Adrenal gland (tissue), 12 donors: ENCODE results near the gene DRG2. TPM values are rescaled to one million over a fixed set of nuclear protein-coding genes. Genes with fewer than 3 reads are reported as not detected.

Experiments used
- DNase-seq, 7 donors: peaks; one replicate each; pipeline ENCODE4 v3.0.0-alpha.2; 2019 to 2020
- H3K27ac ChIP-seq, 5 donors: fragments of 200-600 bp; sonication (generic) in 4 of 5; 1 replicate in 3 of 5; 2 replicates in 2 of 5; pipeline versions ENCODE4 v1.5.1 to v1.8.0; 2016 to 2020; ENCODE audit warnings: mild to moderate bottlenecking in 1 of 5
- H3K27me3 ChIP-seq: fragments of 200-600 bp; 2 replicates; pipeline ENCODE4 v1.8.0; 2021
- H3K36me3 ChIP-seq, 2 donors: fragments of 200-600 bp; replicated peaks in 1 of 2; 1 replicate in 1 of 2; 2 replicates in 1 of 2; pipeline versions ENCODE4 v1.5.1 to v1.8.0; 2018 to 2022
- H3K4me1 ChIP-seq, 2 donors: fragments of 200-600 bp; replicated peaks in 1 of 2; 1 replicate in 1 of 2; 2 replicates in 1 of 2; pipeline versions ENCODE4 v1.5.1 to v1.8.0; 2018 to 2021
- H3K4me3 ChIP-seq, 4 donors: fragments of 200-600 bp; sonication (generic) in 3 of 4; one replicate each; pipeline ENCODE4 v1.5.1; 2016 to 2018
- H3K9me3 ChIP-seq, 3 donors: fragments of 200-600 bp; sonication (generic) in 1 of 3; replicated peaks in 1 of 3; 1 replicate in 2 of 3; 2 replicates in 1 of 3; pipeline versions ENCODE4 v1.5.1 to v1.8.0; 2016 to 2021
- CTCF ChIP-seq, 6 experiments: fragments of 450-650 bp in 4 of 6; fragments of 200-600 bp in 2 of 6; sonication (generic) in 1 of 6; IDR thresholded peaks; 1 replicate in 5 of 6; 2 replicates in 1 of 6; pipeline versions ENCODE4 v1.5.1 to v1.8.0; 2016 to 2021; ENCODE audit warnings: antibody characterized with exemption in 6 of 6, mild to moderate bottlenecking in 2 of 6, moderate library complexity in 1 of 6
- POLR2A ChIP-seq, 2 donors: fragments of 450-650 bp; IDR thresholded peaks; one replicate each; pipeline ENCODE4 v1.6.1; 2017; ENCODE audit warnings: antibody characterized with exemption in 2 of 2, mild to moderate bottlenecking in 2 of 2, moderate library complexity in 1 of 2
- WGBS, 4 donors: extraction: QIAGEN DNeasy Blood & Tissue Kit in 2 of 4; methylation state at CpG; one replicate each; pipeline versions ENCODE4 v1.1.5 to v1.1.7; 2013 to 2017; 5-methylcytosine and 5-hydroxymethylcytosine counted together
- intact Hi-C, 2 donors: fragments of 100-400 bp; cut with DNase I; formaldehyde crosslinking; loops; one replicate each; pipeline versions ENCODE4 v1.14.1 to v1.15.0; 2022 to 2023
- polyA plus RNA-seq, 3 donors: library from polyadenylated mRNA; stranded (reverse); fragments of 200-250 nt in 2 of 3; fragments of 350-450 nt in 1 of 3; fragmentation: Illumina TruSeq in 1 of 3; extraction: RNeasy Lipid Tissue Mini Kit (QIAGEN cat#74804) in 1 of 3; gene quantifications; one replicate each; pipeline ENCODE4 v1.2.3, GENCODE V29; 2013 to 2014
- total RNA-seq, 9 donors: library from RNA; depleted of rRNA in 4 of 9; stranded (reverse); fragments of >200 nt in 4 of 9; fragments of 120-200 nt in 1 of 9; fragmentation: NEBNext Ultra II Directional in 1 of 9; extraction: Animal tissue kit (Norgen Biotek cat#: 25700) in 1 of 9; gene quantifications; one replicate each; pipeline versions ENCODE4 v1.1.0 to v1.2.4, GENCODE V29; 2013 to 2023
- donor health status: healthy with polysubstance abuse.
- donor health status: Bipolar disorder and iron deficiency.
- donor health status: DM: yes; HTN: yes; CAD: no.
- donor health status: DM: no; HTN: no; CAD: no.
- donor health status: DM: no; HTN: no; CAD: no.
- donor health status: DM: yes; HTN: yes; CAD: no.

DRG2 gene
- total and polyA plus RNA-seq, 12 donors: 17.1 to 97.1 (median 43.5) TPM

- H3K27ac ChIP-seq: no peak overlapping the region
- H3K4me3 ChIP-seq: no peak overlapping the region
- H3K27me3 ChIP-seq: no peaks in the 10 kb centered on the region
- WGBS, 4 donors: 78 to 89% (median 84%) methylated on average over 22 to 31 of the region's 31 CpGs
- no peaks in the 10 kb centered on the region for H3K36me3 ChIP-seq
- H3K4me1 ChIP-seq: no peaks in the 10 kb centered on the region
- no peaks in the 10 kb centered on the region for H3K9me3 ChIP-seq
- DNase-seq: no peak
- intact Hi-C loops: no loop called here
- TF ChIP-seq CTCF (IDR thresholded peaks at IDR 0.05) (no peak), POLR2A (IDR thresholded peaks at IDR 0.05) (no peak)
Observed at GRCh38 chr17:18122990-18123753, 35.4 kb downstream of the DRG2 start.

- intact Hi-C loops: no loop called here
- TF ChIP-seq CTCF (IDR thresholded peaks at IDR 0.05): no peak
- TF ChIP-seq POLR2A (IDR thresholded peaks at IDR 0.05): no peak
- Histone ChIP-seq H3K36me3 (no peaks in the 10 kb centered on the region), H3K4me3 (no peak overlapping the region), H3K9me3 (no peaks in the 10 kb centered on the region), H3K27ac (no peak overlapping the region), H3K27me3 (no peaks in the 10 kb centered on the region), H3K4me1 (no peaks in the 10 kb centered on the region)
- 75 to 87% (median 81%) methylated on average over 3 to 11 of the region's 11 CpGs for WGBS, 4 donors
- no peak for DNase-seq
Observed at GRCh38 chr17:18124345-18125126, 36.8 kb downstream of the DRG2 start.

GRCh38 chr17:18129041-18129502 lies 41.3 kb downstream of the DRG2 start:
- intact Hi-C loops: no loop called here
- Histone ChIP-seq H3K9me3 (no peaks in the 10 kb centered on the region), H3K27me3 (no peaks in the 10 kb centered on the region), H3K4me1 (no peaks in the 10 kb centered on the region), H3K36me3 (no peaks in the 10 kb centered on the region), H3K27ac (no peak overlapping the region), H3K4me3 (no peak overlapping the region)
- WGBS, 4 donors: 61 to 74% (median 64%) methylated on average over 3 to 4 of the region's 4 CpGs
- no peak for TF ChIP-seq CTCF (IDR thresholded peaks at IDR 0.05)
- TF ChIP-seq POLR2A (IDR thresholded peaks at IDR 0.05): no peak
- peak in 3 of 7 donors; percentile 24 to 45 (median 32) for DNase-seq

GRCh38 chr17:18132711-18133110 lies 45.0 kb downstream of the DRG2 start:
- no peak for DNase-seq
- no peaks in the 10 kb centered on the region for H3K27me3 ChIP-seq
- no peaks in the 10 kb centered on the region for H3K4me1 ChIP-seq
- TF ChIP-seq CTCF (IDR thresholded peaks at IDR 0.05) (no peak), POLR2A (IDR thresholded peaks at IDR 0.05) (no peak)
- H3K9me3 ChIP-seq: no peaks in the 10 kb centered on the region
- intact Hi-C loops: no loop called here
- H3K27ac ChIP-seq: no peak overlapping the region
- H3K36me3 ChIP-seq: no peaks in the 10 kb centered on the region
- WGBS, 4 donors: 82 to 97% (median 90%) methylated on average over 5 of the region's 5 CpGs
- H3K4me3 ChIP-seq: no peak overlapping the region
